Stomach (tissue), 9 donors: ENCODE results near the gene STRN4. TPM values are rescaled to one million over a fixed set of nuclear protein-coding genes. Genes with fewer than 3 reads are reported as not detected.

Experiments
- DNase-seq, 2 donors: peaks; one replicate each; pipeline versions ENCODE4 v3.0.0 to v3.0.0-alpha.2; 2013 to 2019
- H3K27ac ChIP-seq, 5 donors: fragments of 200-600 bp in 4 of 5; sonication (generic) in 4 of 5; one replicate each; pipeline ENCODE4 v1.5.1; 2013 to 2019; ENCODE audit warnings: mild to moderate bottlenecking in 1 of 5, moderate library complexity in 1 of 5
- H3K27me3 ChIP-seq, 3 donors: fragments of 200-600 bp; sonication (generic); one replicate each; pipeline ENCODE4 v1.5.1; 2017 to 2019; ENCODE audit warnings: mixed run types in 1 of 3
- H3K36me3 ChIP-seq, 4 donors: fragments of 200-600 bp; sonication (generic); 1 replicate in 3 of 4; 2 replicates in 1 of 4; pipeline ENCODE4 v1.5.1; 2016 to 2019
- H3K4me1 ChIP-seq, 4 donors: fragments of 200-600 bp; sonication (generic); one replicate each; pipeline ENCODE4 v1.5.1; 2016 to 2019
- H3K4me3 ChIP-seq, 4 donors: fragments of 200-600 bp; sonication (generic) in 3 of 4; one replicate each; pipeline ENCODE4 v1.5.1; 2016 to 2019; ENCODE audit warnings: mild to moderate bottlenecking in 1 of 4
- H3K9me3 ChIP-seq, 4 donors: fragments of 200-600 bp; sonication (generic); one replicate each; pipeline ENCODE4 v1.5.1; 2016 to 2019
- EP300 ChIP-seq: sonication (generic); formaldehyde crosslinking; IDR thresholded peaks from one replicate; pipeline ENCODE4 v1.6.1; 2017; ENCODE audit warnings: antibody characterized with exemption
- POLR2A ChIP-seq, 4 donors: fragments of 450-650 bp; IDR thresholded peaks; one replicate each; pipeline ENCODE4 v1.6.1; 2016; ENCODE audit warnings: antibody characterized with exemption in 4 of 4, control low read depth in 2 of 4, mild to moderate bottlenecking in 1 of 4, moderate library complexity in 1 of 4
- POLR2AphosphoS5 ChIP-seq, 3 donors: sonication (generic); formaldehyde crosslinking; IDR thresholded peaks; one replicate each; pipeline ENCODE4 v1.6.1; 2016; ENCODE audit warnings: antibody characterized with exemption in 3 of 3
- WGBS, 5 donors: extraction: QIAGEN DNeasy Blood & Tissue Kit in 3 of 5; methylation state at CpG; one replicate each; pipeline versions ENCODE4 v1.1.5 to v1.1.7; 2013 to 2018; 5-methylcytosine and 5-hydroxymethylcytosine counted together
- intact Hi-C: fragments of 100-400 bp; cut with DNase I; formaldehyde crosslinking; loops from one replicate; pipeline ENCODE4 v1.15.1; 2023; ENCODE audit warnings: low total_unique reads
- polyA plus RNA-seq, 3 donors: library from polyadenylated mRNA; stranded (reverse); fragments of 200-250 nt; gene quantifications; one replicate each; pipeline ENCODE4 v1.2.3, GENCODE V29; 2013
- total RNA-seq, 5 donors: library from RNA; depleted of rRNA; stranded (reverse); fragments of >200 nt; gene quantifications; one replicate each; pipeline versions ENCODE4 v1.1.0 to v1.2.3, GENCODE V29; 2014 to 2016
- TF ChIP-seq, protein P1 (sequence below), 7 experiments: fragments of 450-650 bp in 4 of 7; fragments of 200-600 bp in 3 of 7; sonication (generic) in 3 of 7; IDR thresholded peaks; one replicate each; pipeline ENCODE4 v1.5.1; 2016 to 2019; ENCODE audit warnings: antibody characterized with exemption in 7 of 7, control low read depth in 2 of 7, mild to moderate bottlenecking in 1 of 7
- donor health status: healthy with polysubstance abuse.
- donor health status: Bipolar disorder and iron deficiency.
- donor health status: healthy.

STRN4 gene
- total and polyA plus RNA-seq, 8 donors = 37.1 to 373 (median 62.1) TPM

DNA sequence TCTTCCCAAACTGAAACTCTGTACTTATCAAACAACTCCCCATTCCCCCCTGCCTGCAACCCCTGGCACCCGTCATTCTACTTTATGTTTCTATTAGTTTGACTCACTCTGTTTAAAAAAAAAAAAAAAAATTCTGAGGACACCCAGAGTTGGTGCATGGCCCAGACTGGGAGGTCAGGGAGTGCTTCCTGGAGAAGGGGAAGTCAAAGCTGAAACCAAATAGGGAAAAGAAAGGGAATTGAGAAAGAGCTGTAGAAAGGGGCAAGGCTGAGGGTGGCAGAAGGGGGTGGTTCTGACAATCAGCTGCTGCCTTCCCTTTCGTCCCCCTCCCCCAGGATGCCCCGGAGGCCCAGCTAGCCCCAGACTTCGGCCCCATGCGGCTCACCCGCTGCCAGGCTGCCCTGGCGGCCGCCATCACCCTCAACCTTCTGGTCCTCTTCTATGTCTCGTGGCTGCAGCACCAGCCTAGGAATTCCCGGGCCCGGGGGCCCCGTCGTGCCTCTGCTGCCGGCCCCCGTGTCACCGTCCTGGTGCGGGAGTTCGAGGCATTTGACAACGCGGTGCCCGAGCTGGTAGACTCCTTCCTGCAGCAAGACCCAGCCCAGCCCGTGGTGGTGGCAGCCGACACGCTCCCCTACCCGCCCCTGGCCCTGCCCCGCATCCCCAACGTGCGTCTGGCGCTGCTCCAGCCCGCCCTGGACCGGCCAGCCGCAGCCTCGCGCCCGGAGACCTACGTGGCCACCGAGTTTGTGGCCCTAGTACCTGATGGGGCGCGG, 9.0 kb upstream of the STRN4 start:
- WGBS, 5 donors = 81 to 84% (median 82%) methylated on average over 26 to 39 of the region's 39 CpGs
- H3K4me1 ChIP-seq = peaks cover 0 to 50% (median 14%) of the 10 kb centered on the region in 4 donors
- H3K36me3 ChIP-seq = peaks cover 4 to 43% (median 34%) of the 10 kb centered on the region in 4 donors
- TF ChIP-seq, protein P1, sequence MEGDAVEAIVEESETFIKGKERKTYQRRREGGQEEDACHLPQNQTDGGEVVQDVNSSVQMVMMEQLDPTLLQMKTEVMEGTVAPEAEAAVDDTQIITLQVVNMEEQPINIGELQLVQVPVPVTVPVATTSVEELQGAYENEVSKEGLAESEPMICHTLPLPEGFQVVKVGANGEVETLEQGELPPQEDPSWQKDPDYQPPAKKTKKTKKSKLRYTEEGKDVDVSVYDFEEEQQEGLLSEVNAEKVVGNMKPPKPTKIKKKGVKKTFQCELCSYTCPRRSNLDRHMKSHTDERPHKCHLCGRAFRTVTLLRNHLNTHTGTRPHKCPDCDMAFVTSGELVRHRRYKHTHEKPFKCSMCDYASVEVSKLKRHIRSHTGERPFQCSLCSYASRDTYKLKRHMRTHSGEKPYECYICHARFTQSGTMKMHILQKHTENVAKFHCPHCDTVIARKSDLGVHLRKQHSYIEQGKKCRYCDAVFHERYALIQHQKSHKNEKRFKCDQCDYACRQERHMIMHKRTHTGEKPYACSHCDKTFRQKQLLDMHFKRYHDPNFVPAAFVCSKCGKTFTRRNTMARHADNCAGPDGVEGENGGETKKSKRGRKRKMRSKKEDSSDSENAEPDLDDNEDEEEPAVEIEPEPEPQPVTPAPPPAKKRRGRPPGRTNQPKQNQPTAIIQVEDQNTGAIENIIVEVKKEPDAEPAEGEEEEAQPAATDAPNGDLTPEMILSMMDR (IDR thresholded peaks at IDR 0.05) = no peak
- TF ChIP-seq POLR2AphosphoS5 (IDR thresholded peaks at IDR 0.05) = no peak
- no peak for TF ChIP-seq POLR2A (IDR thresholded peaks at IDR 0.05)
- TF ChIP-seq EP300 = no peak
- DNase-seq = no peak
- intact Hi-C loops = loop anchor here (5.0 to 10.0 kb wide), 2 partner anchors 87 to 240 kb away; no protein-coding TSS in a partner anchor
- H3K9me3 ChIP-seq = no peaks in the 10 kb centered on the region
- no peak overlapping the region for H3K4me3 ChIP-seq
- peak overlapping the region in 4 of 5 donors; percentile 23 to 69 (median 57) for H3K27ac ChIP-seq
- no peaks in the 10 kb centered on the region for H3K27me3 ChIP-seq

DNA sequence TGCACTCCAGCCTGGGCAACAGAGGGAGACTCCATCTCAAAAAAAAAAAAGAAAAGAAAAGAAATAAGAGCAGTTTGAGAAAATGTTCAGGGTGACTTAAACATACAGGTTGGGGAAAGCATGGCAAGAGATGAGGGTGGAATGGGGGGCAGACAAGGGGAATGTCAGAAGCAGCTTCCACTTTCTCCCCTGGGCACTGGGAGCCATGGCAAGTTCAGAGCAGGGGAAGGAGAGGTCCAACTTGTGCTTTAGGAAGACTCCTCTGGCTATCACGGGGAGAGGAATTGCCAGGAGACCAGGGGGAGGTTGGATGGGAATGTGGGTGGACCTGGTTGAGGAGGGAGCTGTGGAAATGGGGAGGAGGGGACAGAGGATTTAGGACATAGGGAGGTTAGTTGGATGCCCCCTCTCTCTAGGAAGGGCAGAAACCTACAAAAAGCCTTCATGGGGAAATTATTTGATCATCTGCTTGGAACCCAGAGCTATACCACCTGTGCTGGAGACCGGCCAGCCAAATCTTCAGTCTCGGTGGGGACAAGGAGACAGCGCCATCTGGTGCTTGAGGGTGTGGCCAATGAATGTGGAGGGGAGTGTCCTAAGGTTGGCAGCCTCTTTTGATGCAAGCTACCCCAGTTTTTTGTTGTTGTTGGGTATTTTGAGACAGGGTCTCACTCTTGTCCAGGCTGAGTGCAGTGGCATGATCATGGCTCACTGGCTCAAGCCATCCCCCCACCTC, 7.3 kb upstream of the STRN4 start:
- TF ChIP-seq, protein P1 (IDR thresholded peaks at IDR 0.05) = peak in 5 of 7 experiments; percentile 5 to 47 (median 32)
- no peak for TF ChIP-seq EP300
- TF ChIP-seq POLR2AphosphoS5 (IDR thresholded peaks at IDR 0.05) = no peak
- intact Hi-C loops = loop anchor here (10.0 kb wide), 1 partner anchor 241 kb away; no protein-coding TSS in a partner anchor
- WGBS, 5 donors = 14 to 29% (median 21%) methylated on average over 4 of the region's 4 CpGs
- H3K36me3 ChIP-seq = peaks cover 4 to 57% (median 42%) of the 10 kb centered on the region in 4 donors
- H3K27ac ChIP-seq = no peak overlapping the region
- H3K4me1 ChIP-seq = peaks cover 0 to 44% (median 12%) of the 10 kb centered on the region in 4 donors
- H3K27me3 ChIP-seq = no peaks in the 10 kb centered on the region
- DNase-seq = peak; percentile 75 to 82
- H3K4me3 ChIP-seq = no peak overlapping the region
- no peaks in the 10 kb centered on the region for H3K9me3 ChIP-seq

DNA sequence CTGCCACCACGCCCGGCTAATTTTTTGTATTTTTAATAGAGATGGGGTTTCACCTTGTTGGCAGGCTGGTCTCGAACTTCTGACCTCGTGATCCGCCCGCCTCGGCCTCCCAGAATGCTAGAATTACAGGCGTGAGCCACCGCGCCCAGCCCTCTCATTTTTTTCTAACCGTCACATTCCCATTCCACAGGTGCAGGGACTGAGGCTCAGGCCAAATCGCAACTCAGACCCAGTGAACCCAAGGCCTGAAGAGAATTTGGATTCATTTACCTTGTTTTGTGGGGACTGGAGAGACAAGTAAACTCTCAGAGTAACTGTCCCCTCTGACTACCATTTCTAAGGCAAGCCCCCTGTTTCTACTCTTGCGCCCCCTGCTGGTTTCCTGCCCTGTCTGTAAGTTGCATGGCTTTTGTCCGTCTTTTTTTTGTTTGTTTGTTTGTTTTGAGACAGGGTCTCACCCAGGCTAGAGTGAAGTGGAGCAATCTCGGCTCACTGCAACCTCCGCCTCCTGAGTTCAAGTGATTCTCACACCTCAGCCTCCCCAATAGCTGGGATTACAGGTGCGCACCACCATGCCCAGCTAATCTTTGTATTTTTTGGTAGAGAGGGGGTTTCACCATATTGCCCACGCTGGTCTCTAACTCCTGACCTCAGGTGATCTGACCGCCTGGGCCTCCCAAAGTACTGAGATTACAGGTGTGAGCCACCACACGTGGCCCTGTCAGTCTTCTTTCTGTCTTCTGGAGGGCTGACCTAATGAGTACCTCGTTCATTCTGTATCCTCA, 2.3 kb upstream of the STRN4 start:
- H3K4me3 ChIP-seq = no peak overlapping the region
- no peaks in the 10 kb centered on the region for H3K27me3 ChIP-seq
- H3K9me3 ChIP-seq = no peaks in the 10 kb centered on the region
- H3K27ac ChIP-seq = no peak overlapping the region
- peak; percentile 69 to 76 for DNase-seq
- TF ChIP-seq POLR2AphosphoS5 (IDR thresholded peaks at IDR 0.05) = no peak
- TF ChIP-seq, protein P1 (IDR thresholded peaks at IDR 0.05) = peak in 5 of 7 experiments; percentile 40 to 64 (median 53)
- WGBS, 5 donors = 81 to 87% (median 84%) methylated on average over 21 of the region's 21 CpGs
- peaks cover 21 to 47% (median 33%) of the 10 kb centered on the region in 4 donors for H3K4me1 ChIP-seq
- intact Hi-C loops = no loop called here
- peaks cover 4 to 42% (median 29%) of the 10 kb centered on the region in 4 donors for H3K36me3 ChIP-seq
